Stimulated activated CD8-positive, alpha-beta memory T cell treated with anti-CD3 and anti-CD28 coated beads, Interleukin-4, amount 100 ng/mL, for 1 hour (primary cell): ENCODE measurements around the gene RARG.
"Not testable (repeated sequence)": the region's sequence is repeated elsewhere in the genome, so short reads cannot be mapped to it uniquely, and the experiment has no call there.

ENCODE experiments used
- DNase-seq, 2 donors: peaks; one replicate each; pipeline ENCODE4 v3.0.0-alpha.2; 2020; ENCODE audit warnings: low read depth in 2 of 2, low spot score in 1 of 2

RARG gene

GRCh38 chr12:53173085-53173715, 58.8 kb downstream of the RARG start:
- DNase-seq, result no peak

- no peak for DNase-seq
These were observed 59.7 kb downstream of the RARG start for GRCh38 chr12:53172352-53172751.

- DNase-seq, result no peak
These were observed 60.2 kb downstream of the RARG start for GRCh38 chr12:53171725-53172329.

GRCh38 chr12:53170876-53171724, 60.9 kb downstream of the RARG start:
- DNase-seq, result no peak

- no peak for DNase-seq
These were observed 61.8 kb downstream of the RARG start for GRCh38 chr12:53170215-53170614.

GRCh38 chr12:53169644-53170043, 62.4 kb downstream of the RARG start:
- DNase-seq, result no peak

- no peak for DNase-seq
These were observed 65.2 kb downstream of the RARG start for GRCh38 chr12:53166837-53167236.

- DNase-seq, result not testable (repeated sequence)
These were observed 69.0 kb downstream of the RARG start for GRCh38 chr12:53163008-53163407.

GRCh38 chr12:53161119-53161911, 70.7 kb downstream of the RARG start:
- DNase-seq, result no peak

GRCh38 chr12:53160673-53161072, 71.3 kb downstream of the RARG start:
- no peak for DNase-seq
